HepG2 (cell line): Measurements from ENCODE around the gene AGXT. TPM values are rescaled to one million over a fixed set of nuclear protein-coding genes. Genes with fewer than 3 reads are reported as not detected.

Experiments
- AGO1 ChIP-seq: fragments of 200-400 bp; formaldehyde crosslinking; IDR thresholded peaks from 2 replicates; pipeline ENCODE4 v1.6.1; 2017; ENCODE audit warnings: mild to moderate bottlenecking, low read depth, low read length, moderate library complexity; ENCODE audit not compliant: poor library complexity, severe bottlenecking
- JUND ChIP-seq: sonication (generic); formaldehyde crosslinking; IDR thresholded peaks from 2 replicates; pipeline ENCODE4 v1.8.0; 2022; ENCODE audit warnings: mild to moderate bottlenecking, missing genetic modification reagents
- MATR3 ChIP-seq: sonication (generic); formaldehyde crosslinking; IDR thresholded peaks from 2 replicates; pipeline ENCODE4 v1.4.0; 2020; ENCODE audit warnings: missing genetic modification reagents
- MTF1 ChIP-seq: sonication (generic); formaldehyde crosslinking; IDR thresholded peaks from 2 replicates; pipeline ENCODE4 v1.5.0; 2020; ENCODE audit warnings: missing genetic modification reagents
- NCOA2 ChIP-seq: sonication (generic); formaldehyde crosslinking; IDR thresholded peaks from 2 replicates; pipeline ENCODE4 v1.8.0; 2022; ENCODE audit warnings: inconsistent platforms
- NFIB ChIP-seq: sonication (generic); formaldehyde crosslinking; IDR thresholded peaks from 2 replicates; pipeline ENCODE4 v1.9.0; 2021; ENCODE audit warnings: missing genetic modification reagents, mild to moderate bottlenecking, borderline replicate concordance
- SOX13 ChIP-seq, 3 experiments: fragments of 450-650 bp in 1 of 3; sonication (generic) in 1 of 3; formaldehyde crosslinking in 1 of 3; IDR thresholded peaks in 2 of 3; conservative IDR thresholded peaks in 1 of 3; 2 replicates each; pipeline versions ENCODE4 v1.5.0 to v1.6.1; 2016 to 2020; ENCODE audit warnings: antibody characterized with exemption in 1 of 3, mild to moderate bottlenecking in 1 of 3, missing compliant biosample characterization in 1 of 3, missing genetic modification reagents in 1 of 3, moderate library complexity in 1 of 3
- ZMYM4 ChIP-seq: sonication (generic); formaldehyde crosslinking; IDR thresholded peaks from 2 replicates; pipeline ENCODE4 v1.8.1; 2023; ENCODE audit warnings: mild to moderate bottlenecking, missing genetic modification reagents
- ZNF101 ChIP-seq: sonication (generic); formaldehyde crosslinking; IDR thresholded peaks from 2 replicates; pipeline ENCODE4 v1.4.0; 2020; ENCODE audit warnings: mild to moderate bottlenecking, low read depth, missing genetic modification reagents, borderline replicate concordance
- ZNF337 ChIP-seq: sonication (generic); formaldehyde crosslinking; IDR thresholded peaks from 2 replicates; pipeline ENCODE4 v1.5.1; 2020; ENCODE audit warnings: missing genetic modification reagents, low read depth, mild to moderate bottlenecking, borderline replicate concordance
- ZNF501 ChIP-seq: sonication (generic); formaldehyde crosslinking; IDR thresholded peaks from 2 replicates; pipeline ENCODE4 v1.5.1; 2020; ENCODE audit warnings: mild to moderate bottlenecking, moderate library complexity, missing genetic modification reagents
- ZNF512 ChIP-seq: sonication (generic); formaldehyde crosslinking; IDR thresholded peaks from 2 replicates; pipeline ENCODE4 v1.4.0; 2020; ENCODE audit warnings: mild to moderate bottlenecking, missing genetic modification reagents
- ZNF619 ChIP-seq: sonication (generic); formaldehyde crosslinking; IDR thresholded peaks from 2 replicates; pipeline ENCODE4 v1.4.0; 2020; ENCODE audit warnings: mild to moderate bottlenecking, missing genetic modification reagents
- ZNF75D ChIP-seq: sonication (generic); formaldehyde crosslinking; IDR thresholded peaks from 2 replicates; pipeline ENCODE4 v1.8.1; 2023; ENCODE audit warnings: missing genetic modification reagents, mild to moderate bottlenecking, borderline replicate concordance
- polyA plus RNA-seq, 8 experiments: library from polyadenylated mRNA; depleted of rRNA in 3 of 8; stranded (reverse) in 7 of 8; unstranded in 1 of 8; fragments of >200 nt; fragmentation: Illumina TruSeq in 4 of 8; extraction: Trizol in 4 of 8; gene quantifications; 2 replicates each; pipeline versions ENCODE4 v1.2.1 to v1.2.3, GENCODE V29; 2011 to 2016; ENCODE audit warnings: low read depth in 4 of 8, missing spikeins in 1 of 8, mixed read lengths in 1 of 8; ENCODE audit not compliant: insufficient read depth in 1 of 8
- total RNA-seq, 5 experiments: library from RNA; depleted of rRNA; stranded (reverse); fragments of >200 nt; fragmentation: Illumina TruSeq; extraction: Trizol; gene quantifications; 2 replicates each; pipeline ENCODE4 v1.2.3, GENCODE V29; 2016; ENCODE audit warnings: low read depth in 1 of 5
- TF ChIP-seq, protein P1 (sequence below): sonication (generic); formaldehyde crosslinking; IDR thresholded peaks from 2 replicates; pipeline ENCODE4 v1.4.0; 2020; ENCODE audit warnings: missing genetic modification reagents, borderline replicate concordance
- TF ChIP-seq, protein P2 (sequence below): sonication (generic); formaldehyde crosslinking; IDR thresholded peaks from 2 replicates; pipeline ENCODE4 v1.8.0; 2022; ENCODE audit warnings: mild to moderate bottlenecking, missing genetic modification reagents, borderline replicate concordance
- TF ChIP-seq, protein P3 (sequence below): sonication (generic); formaldehyde crosslinking; IDR thresholded peaks from 2 replicates; pipeline ENCODE4 v1.8.1; 2023; ENCODE audit warnings: mild to moderate bottlenecking, missing genetic modification reagents
- TF ChIP-seq, protein P4 (sequence below): sonication (generic); formaldehyde crosslinking; IDR thresholded peaks from 2 replicates; pipeline ENCODE4 v1.8.1; 2023; ENCODE audit warnings: mild to moderate bottlenecking, inconsistent platforms, moderate library complexity, missing genetic modification reagents, borderline replicate concordance
- TF ChIP-seq, protein P5 (sequence below): sonication (generic); formaldehyde crosslinking; IDR thresholded peaks from 2 replicates; pipeline ENCODE4 v1.5.0; 2020; ENCODE audit warnings: mild to moderate bottlenecking, missing genetic modification reagents, moderate library complexity

AGXT gene
- total and polyA plus RNA-seq, 2 of the 13 experiments (the other 11 are each of a cell fraction or from before 2014, with no cell fraction given): 41.9 to 96.1 TPM

- TF ChIP-seq SOX13 (IDR thresholded peaks at IDR 0.05): no peak
- peak in 1 of 2 experiments; percentile 85; a peak in 2 of 4 replicates for TF ChIP-seq SOX13 (CRISPR knock-in tag; conservative IDR thresholded peaks at IDR 0.05 in 1 of 2, IDR thresholded peaks at IDR 0.05 in 1 of 2)
- no peak for TF ChIP-seq JUND (CRISPR knock-in tag)
- TF ChIP-seq ZNF512 (CRISPR knock-in tag): peak; percentile 76; the same call in 1 of the 2 replicates
- TF ChIP-seq ZNF619 (CRISPR knock-in tag): peak; percentile 91
- peak; percentile 81 for TF ChIP-seq NCOA2
- TF ChIP-seq, protein P1, sequence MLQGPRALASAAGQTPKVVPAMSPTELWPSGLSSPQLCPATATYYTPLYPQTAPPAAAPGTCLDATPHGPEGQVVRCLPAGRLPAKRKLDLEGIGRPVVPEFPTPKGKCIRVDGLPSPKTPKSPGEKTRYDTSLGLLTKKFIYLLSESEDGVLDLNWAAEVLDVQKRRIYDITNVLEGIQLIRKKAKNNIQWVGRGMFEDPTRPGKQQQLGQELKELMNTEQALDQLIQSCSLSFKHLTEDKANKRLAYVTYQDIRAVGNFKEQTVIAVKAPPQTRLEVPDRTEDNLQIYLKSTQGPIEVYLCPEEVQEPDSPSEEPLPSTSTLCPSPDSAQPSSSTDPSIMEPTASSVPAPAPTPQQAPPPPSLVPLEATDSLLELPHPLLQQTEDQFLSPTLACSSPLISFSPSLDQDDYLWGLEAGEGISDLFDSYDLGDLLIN (CRISPR knock-in tag): no peak; the same call in 1 of the 2 replicates
- TF ChIP-seq MATR3 (CRISPR knock-in tag): no peak
- TF ChIP-seq, protein P2, sequence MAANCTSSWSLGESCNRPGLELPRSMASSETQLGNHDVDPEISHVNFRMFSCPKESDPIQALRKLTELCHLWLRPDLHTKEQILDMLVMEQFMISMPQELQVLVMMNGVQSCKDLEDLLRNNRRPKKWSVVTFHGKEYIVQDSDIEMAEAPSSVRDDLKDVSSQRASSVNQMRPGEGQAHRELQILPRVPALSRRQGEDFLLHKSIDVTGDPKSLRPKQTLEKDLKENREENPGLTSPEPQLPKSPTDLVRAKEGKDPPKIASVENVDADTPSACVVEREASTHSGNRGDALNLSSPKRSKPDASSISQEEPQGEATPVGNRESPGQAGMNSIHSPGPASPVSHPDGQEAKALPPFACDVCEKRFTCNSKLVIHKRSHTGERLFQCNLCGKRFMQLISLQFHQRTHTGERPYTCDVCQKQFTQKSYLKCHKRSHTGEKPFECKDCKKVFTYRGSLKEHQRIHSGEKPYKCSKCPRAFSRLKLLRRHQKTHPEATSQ (CRISPR knock-in tag): no peak; the same call in 1 of the 2 replicates
- TF ChIP-seq, protein P3, sequence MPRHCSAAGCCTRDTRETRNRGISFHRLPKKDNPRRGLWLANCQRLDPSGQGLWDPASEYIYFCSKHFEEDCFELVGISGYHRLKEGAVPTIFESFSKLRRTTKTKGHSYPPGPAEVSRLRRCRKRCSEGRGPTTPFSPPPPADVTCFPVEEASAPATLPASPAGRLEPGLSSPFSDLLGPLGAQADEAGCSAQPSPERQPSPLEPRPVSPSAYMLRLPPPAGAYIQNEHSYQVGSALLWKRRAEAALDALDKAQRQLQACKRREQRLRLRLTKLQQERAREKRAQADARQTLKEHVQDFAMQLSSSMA (CRISPR knock-in tag): peak; percentile 93
- TF ChIP-seq ZNF501 (CRISPR knock-in tag): peak; percentile 88
- TF ChIP-seq ZMYM4 (CRISPR knock-in tag): peak; percentile 92
- TF ChIP-seq MTF1 (CRISPR knock-in tag): no peak
- no peak for TF ChIP-seq NFIB (CRISPR knock-in tag)
- TF ChIP-seq, protein P4, sequence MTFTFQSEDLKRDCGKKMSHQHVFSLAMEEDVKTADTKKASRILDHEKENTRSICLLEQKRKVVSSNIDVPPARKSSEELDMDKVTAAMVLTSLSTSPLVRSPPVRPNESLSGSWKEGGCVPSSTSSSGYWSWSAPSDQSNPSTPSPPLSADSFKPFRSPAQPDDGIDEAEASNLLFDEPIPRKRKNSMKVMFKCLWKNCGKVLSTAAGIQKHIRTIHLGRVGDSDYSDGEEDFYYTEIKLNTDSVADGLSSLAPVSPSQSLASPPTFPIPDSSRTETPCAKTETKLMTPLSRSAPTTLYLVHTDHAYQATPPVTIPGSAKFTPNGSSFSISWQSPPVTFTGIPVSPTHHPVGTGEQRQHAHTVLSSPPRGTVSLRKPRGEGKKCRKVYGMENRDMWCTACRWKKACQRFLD: 0 out of 2 replicates have a peak, but pooled peaks have one; percentile 29
- TF ChIP-seq, protein P5, sequence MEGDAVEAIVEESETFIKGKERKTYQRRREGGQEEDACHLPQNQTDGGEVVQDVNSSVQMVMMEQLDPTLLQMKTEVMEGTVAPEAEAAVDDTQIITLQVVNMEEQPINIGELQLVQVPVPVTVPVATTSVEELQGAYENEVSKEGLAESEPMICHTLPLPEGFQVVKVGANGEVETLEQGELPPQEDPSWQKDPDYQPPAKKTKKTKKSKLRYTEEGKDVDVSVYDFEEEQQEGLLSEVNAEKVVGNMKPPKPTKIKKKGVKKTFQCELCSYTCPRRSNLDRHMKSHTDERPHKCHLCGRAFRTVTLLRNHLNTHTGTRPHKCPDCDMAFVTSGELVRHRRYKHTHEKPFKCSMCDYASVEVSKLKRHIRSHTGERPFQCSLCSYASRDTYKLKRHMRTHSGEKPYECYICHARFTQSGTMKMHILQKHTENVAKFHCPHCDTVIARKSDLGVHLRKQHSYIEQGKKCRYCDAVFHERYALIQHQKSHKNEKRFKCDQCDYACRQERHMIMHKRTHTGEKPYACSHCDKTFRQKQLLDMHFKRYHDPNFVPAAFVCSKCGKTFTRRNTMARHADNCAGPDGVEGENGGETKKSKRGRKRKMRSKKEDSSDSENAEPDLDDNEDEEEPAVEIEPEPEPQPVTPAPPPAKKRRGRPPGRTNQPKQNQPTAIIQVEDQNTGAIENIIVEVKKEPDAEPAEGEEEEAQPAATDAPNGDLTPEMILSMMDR: peak; percentile 74
- peak; percentile 46 for TF ChIP-seq AGO1
- TF ChIP-seq ZNF337 (CRISPR knock-in tag): no peak
- no peak for TF ChIP-seq ZNF75D (CRISPR knock-in tag)
- no peak for TF ChIP-seq ZNF101 (CRISPR knock-in tag)
These were observed 5.4 kb downstream of the AGXT start (continued) for GRCh38 chr2:240873805-240874714.
